SK-N-SH (cell line): Measurements from ENCODE around the gene RAP1GAP. TPM values are rescaled to one million over a fixed set of nuclear protein-coding genes. Genes with fewer than 3 reads are reported as not detected.
A peak's percentile ranks its signal among the peaks of the same experiment; 100 is the strongest.

Source experiments
- CTCF ChIA-PET: fragments of 300-600, 350-600 bp; formaldehyde crosslinking; extraction: SDS; loops from one replicate; lab custom pipeline; 2021; lab: Yijun Ruan, JAX
- POLR2A ChIA-PET: fragments of 350-600 bp; sonication (Branson Sonifier 250); formaldehyde crosslinking; extraction: SDS; loops from one replicate; lab custom pipeline; 2020; ENCODE audit warnings: antibody characterized with exemption, inconsistent platforms; lab: Yijun Ruan, JAX
- DNase-seq: peaks from one replicate; pipeline ENCODE4 v3.0.0; 2012
- H2AFZ ChIP-seq: fragments of 200-600 bp; sonication (generic); 2 replicates; pipeline ENCODE4 v1.8.1; 2016; ENCODE audit warnings: antibody characterized with exemption, mild to moderate bottlenecking, low read depth
- H3F3A ChIP-seq: fragments of 200-600 bp; sonication (generic); replicated peaks from 2 replicates; pipeline ENCODE3; 2016; ENCODE audit warnings: antibody characterized with exemption, mild to moderate bottlenecking; ENCODE audit not compliant: insufficient read depth
- H3K27ac ChIP-seq, 2 experiments: fragments of 200-500 bp in 1 of 2; fragments of 200-600 bp in 1 of 2; sonication (Bioruptor generic) in 1 of 2; sonication (generic), shearing (Covaris generic) in 1 of 2; 2 replicates each; pipeline versions ENCODE4 v1.5.1 to v1.6.1; 2014 to 2016; ENCODE audit warnings: low read depth in 2 of 2, inconsistent platforms in 1 of 2, low read length in 1 of 2, mild to moderate bottlenecking in 1 of 2, mixed read lengths in 1 of 2
- H3K27me3 ChIP-seq: fragments of 200-600 bp; sonication (generic), shearing (Covaris generic); 2 replicates; pipeline ENCODE4 v1.6.1; 2016; ENCODE audit warnings: mixed run types; ENCODE audit not compliant: insufficient read depth
- H3K36me3 ChIP-seq, 2 experiments: fragments of 200-500 bp in 1 of 2; fragments of 200-600 bp in 1 of 2; sonication (Bioruptor generic) in 1 of 2; sonication (generic) in 1 of 2; replicated peaks in 1 of 2; 2 replicates each; pipeline versions ENCODE3 to v1.5.1; 2014 to 2016; ENCODE audit warnings: low read length in 1 of 2, mild to moderate bottlenecking in 1 of 2; ENCODE audit not compliant: insufficient read depth in 2 of 2, control insufficient read depth in 1 of 2
- H3K4me1 ChIP-seq, 2 experiments: fragments of 200-500 bp in 1 of 2; fragments of 200-600 bp in 1 of 2; sonication (Bioruptor generic) in 1 of 2; sonication (generic), shearing (Covaris generic) in 1 of 2; 2 replicates each; pipeline versions ENCODE4 v1.5.1 to v1.6.1; 2014 to 2016; ENCODE audit warnings: low read depth in 1 of 2, low read length in 1 of 2, mixed run types in 1 of 2; ENCODE audit not compliant: insufficient read depth in 2 of 2, control insufficient read depth in 1 of 2
- H3K4me2 ChIP-seq: fragments of 200-600 bp; sonication (generic), shearing (Covaris generic); 2 replicates; pipeline ENCODE4 v1.6.1; 2017; ENCODE audit warnings: mixed run types
- H3K4me3 ChIP-seq, 2 experiments: fragments of 200-500 bp in 1 of 2; fragments of 200-600 bp in 1 of 2; sonication (Bioruptor generic) in 1 of 2; sonication (generic), shearing (Covaris generic) in 1 of 2; 2 replicates each; pipeline versions ENCODE4 v1.5.1 to v1.8.1; 2014 to 2016; ENCODE audit warnings: low read depth in 2 of 2, inconsistent platforms in 1 of 2, low read length in 1 of 2, mild to moderate bottlenecking in 1 of 2, mixed read lengths in 1 of 2, moderate library complexity in 1 of 2
- H3K79me2 ChIP-seq: fragments of 200-600 bp; sonication (generic); 2 replicates; pipeline ENCODE4 v1.8.1; 2017; ENCODE audit warnings: mild to moderate bottlenecking; ENCODE audit not compliant: insufficient read depth
- H3K9ac ChIP-seq: fragments of 200-600 bp; sonication (generic); 2 replicates; pipeline ENCODE4 v1.6.1; 2017; ENCODE audit warnings: mixed run types
- H3K9me2 ChIP-seq: fragments of 200-600 bp; sonication (generic); 2 replicates; pipeline ENCODE4 v1.6.1; 2017; ENCODE audit warnings: mixed run types
- H3K9me3 ChIP-seq: fragments of 200-600 bp; sonication (generic); 2 replicates; pipeline ENCODE4 v1.6.1; 2017; ENCODE audit warnings: mixed run types, mild to moderate bottlenecking, moderate library complexity
- H4K20me1 ChIP-seq: fragments of 200-600 bp; sonication (generic); 2 replicates; pipeline ENCODE4 v1.6.1; 2017; ENCODE audit warnings: mild to moderate bottlenecking, mixed run types; ENCODE audit not compliant: insufficient read depth
- EP300 ChIP-seq, 2 experiments: IDR thresholded peaks; 2 replicates each; pipeline versions ENCODE4 v1.4.0 to v1.6.1; 2012; ENCODE audit warnings: borderline replicate concordance in 1 of 2, low read depth in 1 of 2, low read length in 1 of 2
- EZH2phosphoT487 ChIP-seq: fragments of 200-600 bp; sonication (generic); IDR thresholded peaks from 2 replicates; pipeline ENCODE4 v1.6.1; 2017; ENCODE audit warnings: low read depth, mixed run types, mild to moderate bottlenecking, antibody characterized with exemption, moderate library complexity, borderline replicate concordance
- MXI1 ChIP-seq: IDR thresholded peaks from 2 replicates; pipeline ENCODE4 v1.6.1; 2012; ENCODE audit warnings: mild to moderate bottlenecking, low read depth, low read length, improper control_type of control experiment
- NFIC ChIP-seq: IDR thresholded peaks from 2 replicates; pipeline ENCODE4 v1.4.0; 2012; ENCODE audit warnings: borderline replicate concordance
- RAD21 ChIP-seq: IDR thresholded peaks from 2 replicates; pipeline ENCODE4 v1.6.1; 2012; ENCODE audit warnings: mild to moderate bottlenecking, low read length
- RCOR1 ChIP-seq: fragments of 150-350 bp; IDR thresholded peaks from 2 replicates; pipeline ENCODE4 v1.6.1; 2017; ENCODE audit warnings: antibody characterized with exemption, low read length
- SMC3 ChIP-seq: IDR thresholded peaks from 2 replicates; pipeline ENCODE4 v1.6.1; 2012; ENCODE audit warnings: low read depth, low read length, improper control_type of control experiment
- TEAD4 ChIP-seq: IDR thresholded peaks from 2 replicates; pipeline ENCODE4 v1.4.0; 2012; ENCODE audit warnings: mild to moderate bottlenecking, borderline replicate concordance; ENCODE audit not compliant: insufficient read depth
- WGBS: methylation state at CpG from one replicate; pipeline ENCODE4 v1.1.6; 2017; ENCODE audit warnings: low lambda C conversion rate; 5-methylcytosine and 5-hydroxymethylcytosine counted together
- polyA plus RNA-seq, 3 experiments: library from polyadenylated mRNA; depleted of rRNA; stranded (reverse); fragments of >200 nt; gene quantifications; 2 replicates each; pipeline ENCODE4 v1.2.3, GENCODE V29; 2012
- TF ChIP-seq, protein P1 (sequence below): IDR thresholded peaks from 2 replicates; pipeline ENCODE4 v1.4.0; 2012; ENCODE audit warnings: low read depth, borderline replicate concordance
- TF ChIP-seq, protein P2 (sequence below): IDR thresholded peaks from 2 replicates; pipeline ENCODE4 v1.4.0; 2012; ENCODE audit warnings: low read depth, borderline replicate concordance
- TF ChIP-seq, protein P3 (sequence below): fragments of 200-600 bp; sonication (generic); IDR thresholded peaks from 2 replicates; pipeline ENCODE4 v1.6.1; 2017; ENCODE audit warnings: antibody characterized with exemption, mild to moderate bottlenecking, moderate library complexity

Gene RAP1GAP
- polyA plus RNA-seq, 1 of the 3 experiments (the other 2 are of a cell fraction) = 0.99 TPM

DNA sequence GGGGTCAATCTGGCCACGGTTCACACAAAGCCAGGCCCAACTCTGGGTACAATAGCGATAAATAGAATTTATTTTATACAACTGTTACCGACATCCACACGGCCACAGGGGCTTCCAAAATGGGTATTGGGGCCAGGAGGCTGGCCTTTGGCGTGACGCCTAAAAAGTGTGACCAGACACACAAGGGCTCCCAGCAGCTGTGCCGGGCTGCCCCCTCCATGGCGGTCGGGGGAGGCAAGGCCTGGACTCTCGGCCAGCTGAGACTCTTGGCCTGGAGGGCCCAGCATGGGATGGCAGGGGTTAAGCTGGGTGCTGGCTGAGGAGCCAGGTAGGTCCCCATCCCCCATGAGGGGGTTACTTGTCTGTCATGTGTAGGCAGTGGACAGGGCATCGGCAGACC is 73.0 kb downstream of the RAP1GAP start (continued):
- TF ChIP-seq, protein P1, sequence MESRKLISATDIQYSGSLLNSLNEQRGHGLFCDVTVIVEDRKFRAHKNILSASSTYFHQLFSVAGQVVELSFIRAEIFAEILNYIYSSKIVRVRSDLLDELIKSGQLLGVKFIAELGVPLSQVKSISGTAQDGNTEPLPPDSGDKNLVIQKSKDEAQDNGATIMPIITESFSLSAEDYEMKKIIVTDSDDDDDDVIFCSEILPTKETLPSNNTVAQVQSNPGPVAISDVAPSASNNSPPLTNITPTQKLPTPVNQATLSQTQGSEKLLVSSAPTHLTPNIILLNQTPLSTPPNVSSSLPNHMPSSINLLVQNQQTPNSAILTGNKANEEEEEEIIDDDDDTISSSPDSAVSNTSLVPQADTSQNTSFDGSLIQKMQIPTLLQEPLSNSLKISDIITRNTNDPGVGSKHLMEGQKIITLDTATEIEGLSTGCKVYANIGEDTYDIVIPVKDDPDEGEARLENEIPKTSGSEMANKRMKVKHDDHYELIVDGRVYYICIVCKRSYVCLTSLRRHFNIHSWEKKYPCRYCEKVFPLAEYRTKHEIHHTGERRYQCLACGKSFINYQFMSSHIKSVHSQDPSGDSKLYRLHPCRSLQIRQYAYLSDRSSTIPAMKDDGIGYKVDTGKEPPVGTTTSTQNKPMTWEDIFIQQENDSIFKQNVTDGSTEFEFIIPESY = no peak
- no peak for TF ChIP-seq EZH2phosphoT487
- no peak for TF ChIP-seq EP300 (IDR thresholded peaks at IDR 0.05; ENCODE audit: borderline replicate concordance in 1 of 2, low read depth in 1 of 2, low read length in 1 of 2)
- TF ChIP-seq, all 33 proteins: peak for 0

DNA sequence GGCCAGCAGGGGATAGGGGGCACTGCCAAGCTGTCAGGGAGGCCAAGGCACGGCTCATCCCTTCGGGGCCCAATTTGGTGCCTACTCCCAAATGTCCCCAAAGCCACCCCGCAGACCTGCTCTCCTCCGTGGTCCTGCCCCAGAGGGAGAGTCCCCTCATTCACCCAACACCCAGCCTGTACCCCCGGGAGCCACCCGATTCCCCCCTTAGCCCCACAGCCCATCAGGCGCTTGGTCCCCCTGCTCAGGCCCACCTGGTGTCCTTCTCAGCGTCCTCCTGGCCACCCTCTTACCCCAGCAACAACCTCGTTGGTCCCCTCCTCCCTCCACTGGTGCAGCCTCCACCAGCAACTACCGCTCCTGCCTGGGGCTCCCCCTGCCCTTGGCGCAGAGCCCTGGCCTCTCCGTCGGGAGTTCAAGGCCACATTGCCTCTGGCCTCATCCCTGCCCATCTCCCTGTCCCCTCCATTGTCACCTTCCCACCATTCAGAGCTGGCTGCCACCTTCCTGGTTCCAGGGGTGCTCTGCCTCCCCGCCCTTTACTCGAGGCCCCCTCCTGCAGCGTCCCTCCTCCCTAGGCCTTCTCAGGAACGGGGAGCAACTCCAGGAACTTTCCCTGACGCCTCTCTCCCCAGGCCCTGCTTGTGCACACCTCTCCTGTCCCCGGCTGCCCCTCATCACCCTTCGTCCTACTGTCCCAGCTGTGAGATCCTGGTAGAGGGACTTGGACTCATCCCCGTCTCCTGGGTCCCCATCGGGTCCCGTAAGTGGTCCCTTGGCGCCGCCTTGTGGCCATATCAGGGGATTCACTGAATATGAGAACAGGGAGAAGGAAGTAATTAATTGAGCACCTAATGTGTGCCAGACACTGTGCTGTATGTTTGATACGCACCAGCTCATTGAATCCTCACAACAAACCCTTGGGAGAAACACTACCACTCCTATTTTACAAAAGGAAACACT is 73.9 kb downstream of the RAP1GAP start:
- Histone ChIP-seq H3K27me3 (no peaks in the 10 kb centered on the region), H3K79me2 (no peaks in the 10 kb centered on the region), H3F3A (no peaks in the 10 kb centered on the region), H3K4me1 (peaks cover 0 to 13% of the 10 kb centered on the region in 2 experiments; a peak in 2 of 4 replicates), H3K4me3 (no peak overlapping the region; a peak in 1 of 4 replicates), H2AFZ (no peak overlapping the region), H3K9me2 (no peaks in the 10 kb centered on the region), H3K4me2 (no peak overlapping the region), H3K36me3 (no peaks in the 10 kb centered on the region), H3K9me3 (no peaks in the 10 kb centered on the region), H3K27ac (no peak overlapping the region), H3K9ac (no peak overlapping the region), H4K20me1 (no peaks in the 10 kb centered on the region)
- TF ChIP-seq, protein P2, sequence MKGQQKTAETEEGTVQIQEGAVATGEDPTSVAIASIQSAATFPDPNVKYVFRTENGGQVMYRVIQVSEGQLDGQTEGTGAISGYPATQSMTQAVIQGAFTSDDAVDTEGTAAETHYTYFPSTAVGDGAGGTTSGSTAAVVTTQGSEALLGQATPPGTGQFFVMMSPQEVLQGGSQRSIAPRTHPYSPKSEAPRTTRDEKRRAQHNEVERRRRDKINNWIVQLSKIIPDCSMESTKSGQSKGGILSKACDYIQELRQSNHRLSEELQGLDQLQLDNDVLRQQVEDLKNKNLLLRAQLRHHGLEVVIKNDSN = no peak
- no peak for TF ChIP-seq MXI1
- peak; percentile 76 for TF ChIP-seq SMC3
- TF ChIP-seq NFIC = no peak
- TF ChIP-seq TEAD4 = no peak
- TF ChIP-seq RAD21 = peak; percentile 74
- TF ChIP-seq, protein P3, sequence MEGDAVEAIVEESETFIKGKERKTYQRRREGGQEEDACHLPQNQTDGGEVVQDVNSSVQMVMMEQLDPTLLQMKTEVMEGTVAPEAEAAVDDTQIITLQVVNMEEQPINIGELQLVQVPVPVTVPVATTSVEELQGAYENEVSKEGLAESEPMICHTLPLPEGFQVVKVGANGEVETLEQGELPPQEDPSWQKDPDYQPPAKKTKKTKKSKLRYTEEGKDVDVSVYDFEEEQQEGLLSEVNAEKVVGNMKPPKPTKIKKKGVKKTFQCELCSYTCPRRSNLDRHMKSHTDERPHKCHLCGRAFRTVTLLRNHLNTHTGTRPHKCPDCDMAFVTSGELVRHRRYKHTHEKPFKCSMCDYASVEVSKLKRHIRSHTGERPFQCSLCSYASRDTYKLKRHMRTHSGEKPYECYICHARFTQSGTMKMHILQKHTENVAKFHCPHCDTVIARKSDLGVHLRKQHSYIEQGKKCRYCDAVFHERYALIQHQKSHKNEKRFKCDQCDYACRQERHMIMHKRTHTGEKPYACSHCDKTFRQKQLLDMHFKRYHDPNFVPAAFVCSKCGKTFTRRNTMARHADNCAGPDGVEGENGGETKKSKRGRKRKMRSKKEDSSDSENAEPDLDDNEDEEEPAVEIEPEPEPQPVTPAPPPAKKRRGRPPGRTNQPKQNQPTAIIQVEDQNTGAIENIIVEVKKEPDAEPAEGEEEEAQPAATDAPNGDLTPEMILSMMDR = peak; percentile 73
- TF ChIP-seq RCOR1 = peak; percentile 33; the same call in 1 of the 2 replicates
- peak; percentile 86 for DNase-seq
- ChIA-PET CTCF (interaction anchor here (0.6 to 7.0 kb wide), 28 partner anchors 8 to 341 kb away, joined by 3 to 52 read pairs (median 4); partner anchors contain the start of gene ALPL), POLR2A (no interaction called here)
- WGBS = 81% methylated on average over 17 of the region's 26 CpGs
